ENCODE data around the gene CCDC33. TPM values are rescaled to one million over a fixed set of nuclear protein-coding genes. Genes with fewer than 3 reads are reported as not detected.

CCDC33 gene
- total RNA-seq, 1 experiment from 2014 or later = not detected

- ChIA-PET POLR2A (interaction anchor here (0.8 kb wide), 1 partner anchor 384 kb away, joined by 3 read pairs; no protein-coding TSS in a partner anchor), CTCF (no interaction called here)
- ATAC-seq (no peak), DNase-seq (ENCODE audit: low read depth, low spot score) (no peak)
- TF ChIP-seq REST (IDR thresholded peaks at IDR 0.05; ENCODE audit: insufficient read depth in 1 of 2, low read depth in 2 of 2, low read length in 1 of 2) (no peak), POLR2AphosphoS5 (IDR thresholded peaks at IDR 0.05; ENCODE audit: low read depth, low read length) (no peak), TCF7L2 (IDR thresholded peaks at IDR 0.05; ENCODE audit: low read depth, low read length) (no peak), SIN3A (IDR thresholded peaks at IDR 0.05; ENCODE audit: borderline replicate concordance, insufficient read depth, low read depth, low read length) (no peak), CTCF (IDR thresholded peaks at IDR 0.05) (no peak)
- H3K4me1 ChIP-seq (ENCODE audit: control insufficient read depth, insufficient read depth, low read length) = peaks cover 4% of the 10 kb centered on the region; the same call in 1 of the 2 replicates
- no peaks in the 10 kb centered on the region for H3K27me3 ChIP-seq (ENCODE audit: control insufficient read depth, insufficient read depth, low read length)
- no TSS peak for BruUV-seq (replicated peaks)
- no peaks in the 10 kb centered on the region for H3K36me3 ChIP-seq (ENCODE audit: control insufficient read depth, insufficient read depth, low read length)
- no peaks in the 10 kb centered on the region for H3K9me3 ChIP-seq (ENCODE audit: control insufficient read depth, insufficient read depth, low read depth, low read length)
- in situ Hi-C loops (cut with HindIII; ENCODE audit: low pct_unique_long_range_greater_than_20kb, low sequenced_read_pairs) = no loop called here
- no peak overlapping the region for H3K27ac ChIP-seq (ENCODE audit: low read length)
- no peak overlapping the region for H3K4me3 ChIP-seq (ENCODE audit: low read depth in 2 of 2, low read length in 2 of 2)
- intact Hi-C loops (cut with micrococcal nuclease; ENCODE audit: unreplicated experiment) = no loop called here
Observed at GRCh38 chr15:74210729-74211128, 25.4 kb upstream of the CCDC33 start.

GRCh38 chr15:74211656-74212055 is 24.5 kb upstream of the CCDC33 start:
- BruUV-seq (replicated peaks) = no TSS peak
- DNase-seq (ENCODE audit: low read depth, low spot score) (no peak), ATAC-seq (no peak)
- in situ Hi-C loops (cut with HindIII; ENCODE audit: low pct_unique_long_range_greater_than_20kb, low sequenced_read_pairs) (no loop called here), intact Hi-C loops (cut with micrococcal nuclease; ENCODE audit: unreplicated experiment) (no loop called here)
- ChIA-PET POLR2A (no interaction called here), CTCF (interaction anchor here (0.7 kb wide), 2 partner anchors 87 to 111 kb away, joined by 9 to 10 read pairs; no protein-coding TSS in a partner anchor)
- Histone ChIP-seq H3K9me3 (ENCODE audit: control insufficient read depth, insufficient read depth, low read depth, low read length) (no peaks in the 10 kb centered on the region), H3K4me3 (ENCODE audit: low read depth in 2 of 2, low read length in 2 of 2) (no peak overlapping the region), H3K36me3 (ENCODE audit: control insufficient read depth, insufficient read depth, low read length) (no peaks in the 10 kb centered on the region), H3K27ac (ENCODE audit: low read length) (no peak overlapping the region), H3K27me3 (ENCODE audit: control insufficient read depth, insufficient read depth, low read length) (no peaks in the 10 kb centered on the region), H3K4me1 (ENCODE audit: control insufficient read depth, insufficient read depth, low read length) (peaks cover 4% of the 10 kb centered on the region; the same call in 1 of the 2 replicates)
- TF ChIP-seq SIN3A (IDR thresholded peaks at IDR 0.05; ENCODE audit: borderline replicate concordance, insufficient read depth, low read depth, low read length) = no peak
- TF ChIP-seq POLR2AphosphoS5 (IDR thresholded peaks at IDR 0.05; ENCODE audit: low read depth, low read length) = no peak
- no peak for TF ChIP-seq CTCF (IDR thresholded peaks at IDR 0.05)
- TF ChIP-seq REST (IDR thresholded peaks at IDR 0.05; ENCODE audit: insufficient read depth in 1 of 2, low read depth in 2 of 2, low read length in 1 of 2) = no peak
- TF ChIP-seq TCF7L2 (IDR thresholded peaks at IDR 0.05; ENCODE audit: low read depth, low read length) = no peak

Data from Panc1 (cell line).